H9 (cell line): ENCODE data around the gene AHI1. TPM values are rescaled to one million over a fixed set of nuclear protein-coding genes. Genes with fewer than 3 reads are reported as not detected.

Source experiments
- DNase-seq: peaks from one replicate; pipeline ENCODE4 v3.0.0-alpha.2; 2017
- H2AFZ ChIP-seq: one replicate; pipeline ENCODE4 v1.6.1; 2013; ENCODE audit warnings: mild to moderate bottlenecking, low read length, control low read depth, moderate library complexity
- H2AK5ac ChIP-seq: 2 replicates; pipeline ENCODE4 v1.6.1; 2013; ENCODE audit warnings: low read length, control low read depth, mixed read lengths; ENCODE audit not compliant: insufficient read length
- H2BK120ac ChIP-seq: one replicate; pipeline ENCODE4 v1.6.1; 2013; ENCODE audit warnings: low read depth, mild to moderate bottlenecking, low read length, control low read depth, inconsistent platforms; ENCODE audit not compliant: poor library complexity, severe bottlenecking
- H2BK12ac ChIP-seq: 2 replicates; pipeline ENCODE4 v1.6.1; 2013; ENCODE audit warnings: low read length, control low read depth, mixed read lengths, low read depth; ENCODE audit not compliant: insufficient read length
- H2BK15ac ChIP-seq: 2 replicates; pipeline ENCODE4 v1.6.1; 2013; ENCODE audit warnings: low read depth, low read length, control low read depth
- H2BK20ac ChIP-seq: one replicate; pipeline ENCODE4 v1.6.1; 2013; ENCODE audit warnings: low read depth, mild to moderate bottlenecking, low read length, control low read depth, inconsistent platforms; ENCODE audit not compliant: poor library complexity, severe bottlenecking
- H2BK5ac ChIP-seq: 2 replicates; pipeline ENCODE4 v1.6.1; 2013; ENCODE audit warnings: low read length, control low read depth, mixed read lengths; ENCODE audit not compliant: insufficient read length
- H3K14ac ChIP-seq: 2 replicates; pipeline ENCODE4 v1.6.1; 2013; ENCODE audit warnings: low read length, control low read depth; ENCODE audit not compliant: insufficient read depth
- H3K18ac ChIP-seq: 2 replicates; pipeline ENCODE4 v1.6.1; 2013; ENCODE audit warnings: low read depth, mild to moderate bottlenecking, mixed read lengths, low read length, control low read depth; ENCODE audit not compliant: insufficient read length
- H3K23ac ChIP-seq: 2 replicates; pipeline ENCODE4 v1.6.1; 2013; ENCODE audit warnings: low read length, control low read depth, mixed read lengths, low read depth; ENCODE audit not compliant: insufficient read length
- H3K23me2 ChIP-seq: 2 replicates; pipeline ENCODE4 v1.6.1; 2013; ENCODE audit warnings: low read depth, mild to moderate bottlenecking, mixed read lengths, low read length, control low read depth; ENCODE audit not compliant: insufficient read length, poor library complexity, severe bottlenecking
- H3K27ac ChIP-seq: 2 replicates; pipeline ENCODE4 v1.5.1; 2013; ENCODE audit warnings: low read length, control low read depth, mixed read lengths, low read depth; ENCODE audit not compliant: insufficient read length
- H3K27me3 ChIP-seq: 2 replicates; pipeline ENCODE4 v1.6.1; 2013; ENCODE audit warnings: low read length, control low read depth, inconsistent platforms; ENCODE audit not compliant: insufficient read depth
- H3K4ac ChIP-seq: 2 replicates; pipeline ENCODE4 v1.6.1; 2013; ENCODE audit warnings: low read depth, mild to moderate bottlenecking, control low read depth, inconsistent platforms, low read length, moderate library complexity
- H3K4me1 ChIP-seq: 2 replicates; pipeline ENCODE4 v1.6.1; 2013; ENCODE audit warnings: low read length, control low read depth, inconsistent platforms; ENCODE audit not compliant: insufficient read depth
- H3K4me2 ChIP-seq: 2 replicates; pipeline ENCODE4 v1.6.1; 2013; ENCODE audit warnings: low read length, control low read depth, mixed read lengths; ENCODE audit not compliant: insufficient read length, insufficient read depth
- H3K56ac ChIP-seq: 2 replicates; pipeline ENCODE4 v1.6.1; 2013; ENCODE audit warnings: low read depth, mild to moderate bottlenecking, mixed read lengths, low read length, control low read depth; ENCODE audit not compliant: insufficient read length
- H3K79me1 ChIP-seq: 2 replicates; pipeline ENCODE4 v1.6.1; 2013; ENCODE audit warnings: low read depth, mild to moderate bottlenecking, moderate library complexity, low read length, control low read depth, inconsistent platforms; ENCODE audit not compliant: insufficient read depth, poor library complexity, severe bottlenecking
- H3K79me2 ChIP-seq: 2 replicates; pipeline ENCODE4 v1.6.1; 2013; ENCODE audit warnings: low read length, control low read depth, inconsistent platforms; ENCODE audit not compliant: insufficient read depth
- H3K9ac ChIP-seq: 2 replicates; pipeline ENCODE4 v1.6.1; 2013; ENCODE audit warnings: low read length, control low read depth, mixed read lengths; ENCODE audit not compliant: insufficient read length; ENCODE audit errors: extremely low read depth
- H3K9me3 ChIP-seq: one replicate; pipeline ENCODE4 v1.6.1; 2013; ENCODE audit warnings: low read depth, low read length, inconsistent platforms; ENCODE audit not compliant: control insufficient read depth
- H3T11ph ChIP-seq: one replicate; pipeline ENCODE4 v1.6.1; 2013; ENCODE audit warnings: mild to moderate bottlenecking, low read length, control low read depth, inconsistent platforms
- H4K20me1 ChIP-seq: one replicate; pipeline ENCODE4 v1.6.1; 2013; ENCODE audit not compliant: control insufficient read depth, insufficient read length, insufficient read depth
- H4K5ac ChIP-seq: 2 replicates; pipeline ENCODE4 v1.6.1; 2013; ENCODE audit warnings: low read depth, mild to moderate bottlenecking, mixed read lengths, low read length, control low read depth; ENCODE audit not compliant: insufficient read length
- H4K8ac ChIP-seq: replicated peaks from 2 replicates; pipeline ENCODE4 v1.6.1; 2013; ENCODE audit warnings: low read length, control low read depth, mixed read lengths, low read depth; ENCODE audit not compliant: insufficient read length
- H4K91ac ChIP-seq: 2 replicates; pipeline ENCODE4 v1.6.1; 2013; ENCODE audit warnings: low read depth, mild to moderate bottlenecking, moderate library complexity, mixed read lengths, low read length, control low read depth; ENCODE audit not compliant: insufficient read length
- H3K27ac Mint-ChIP-seq, 3 experiments: 2 replicates in 2 of 3; 3 replicates in 1 of 3; pipeline ENCODE4 v1.8.0; 2020 to 2021; ENCODE audit warnings: mixed read lengths in 3 of 3, mild to moderate bottlenecking in 1 of 3, moderate library complexity in 1 of 3
- H3K27me3 Mint-ChIP-seq: 2 replicates; pipeline ENCODE4 v1.8.0; 2021; ENCODE audit warnings: low read depth, mild to moderate bottlenecking, moderate library complexity, mixed read lengths
- H3K36me3 Mint-ChIP-seq, 3 experiments: 2 replicates in 2 of 3; 3 replicates in 1 of 3; pipeline ENCODE4 v1.8.0; 2020 to 2021; ENCODE audit warnings: low read depth in 3 of 3, mixed read lengths in 3 of 3; ENCODE audit not compliant: insufficient read depth in 1 of 3
- H3K4me1 Mint-ChIP-seq, 2 experiments: 2 replicates each; pipeline ENCODE4 v1.8.0; 2020; ENCODE audit warnings: mixed read lengths in 2 of 2
- H3K4me3 Mint-ChIP-seq, 2 experiments: 2 replicates in 1 of 2; 3 replicates in 1 of 2; pipeline ENCODE4 v1.8.0; 2020 to 2021; ENCODE audit warnings: mild to moderate bottlenecking in 2 of 2, mixed read lengths in 2 of 2, moderate library complexity in 1 of 2
- H3K9me3 Mint-ChIP-seq, 2 experiments: 2 replicates in 1 of 2; 3 replicates in 1 of 2; pipeline ENCODE4 v1.8.0; 2020; ENCODE audit warnings: mild to moderate bottlenecking in 2 of 2, mixed read lengths in 2 of 2, moderate library complexity in 1 of 2
- WGBS: extraction: QIAGEN DNeasy Blood & Tissue Kit; methylation state at CpG from one replicate; pipeline ENCODE4 v1.1.7; 2013; ENCODE audit warnings: missing lambda C conversion rate, low lambda C conversion rate, mixed read lengths; ENCODE audit not compliant: insufficient read length; ENCODE audit errors: extremely low coverage; 5-methylcytosine and 5-hydroxymethylcytosine counted together
- total RNA-seq: library from RNA; stranded (reverse); gene quantifications from 2 replicates; pipeline ENCODE4 v1.2.1, GENCODE V29; 2021
- TF ChIP-seq, protein P1 (sequence below): fragments of 200-600 bp; sonication (generic); conservative IDR thresholded peaks from 3 replicates; pipeline ENCODE4 v1.8.0; 2021; ENCODE audit warnings: antibody characterized with exemption, mild to moderate bottlenecking

Gene AHI1
- total RNA-seq, 1 experiment from 2014 or later, result 9.9 TPM

DNA sequence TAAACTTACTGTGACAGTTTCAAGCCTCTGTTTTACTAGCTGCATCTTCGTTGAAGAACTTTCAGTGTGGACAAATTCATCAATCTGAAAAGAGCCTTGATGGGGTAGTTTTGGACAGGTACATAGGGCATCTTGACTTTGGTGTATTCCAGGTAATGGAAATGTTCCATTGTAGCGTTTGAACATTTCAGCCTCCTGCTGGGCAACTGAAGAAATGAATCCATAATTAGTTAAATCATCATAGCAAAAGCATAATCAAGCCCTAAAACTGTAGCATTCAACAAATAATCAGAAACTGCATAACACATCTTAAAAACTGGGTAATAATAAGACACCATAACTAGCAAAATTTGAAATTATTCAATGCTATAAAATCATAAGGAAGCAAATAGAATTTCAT is 86.2 kb downstream of the AHI1 start:
- WGBS, result no CpG with 5 or more reads among the region's 2 CpGs
- H3T11ph ChIP-seq, result no peak overlapping the region
- H3K27me3 Mint-ChIP-seq, result no peaks in the 10 kb centered on the region
- DNase-seq, result no peak
- no peaks in the 10 kb centered on the region for H3K9me3 Mint-ChIP-seq
- H3K4me3 Mint-ChIP-seq, result no peak overlapping the region
- H4K5ac ChIP-seq, result no peak overlapping the region
- no peak overlapping the region for H2AK5ac ChIP-seq
- no peak overlapping the region for H2BK15ac ChIP-seq
- H3K14ac ChIP-seq, result no peak overlapping the region
- H3K9ac ChIP-seq, result no peak overlapping the region
- TF ChIP-seq, protein P1, sequence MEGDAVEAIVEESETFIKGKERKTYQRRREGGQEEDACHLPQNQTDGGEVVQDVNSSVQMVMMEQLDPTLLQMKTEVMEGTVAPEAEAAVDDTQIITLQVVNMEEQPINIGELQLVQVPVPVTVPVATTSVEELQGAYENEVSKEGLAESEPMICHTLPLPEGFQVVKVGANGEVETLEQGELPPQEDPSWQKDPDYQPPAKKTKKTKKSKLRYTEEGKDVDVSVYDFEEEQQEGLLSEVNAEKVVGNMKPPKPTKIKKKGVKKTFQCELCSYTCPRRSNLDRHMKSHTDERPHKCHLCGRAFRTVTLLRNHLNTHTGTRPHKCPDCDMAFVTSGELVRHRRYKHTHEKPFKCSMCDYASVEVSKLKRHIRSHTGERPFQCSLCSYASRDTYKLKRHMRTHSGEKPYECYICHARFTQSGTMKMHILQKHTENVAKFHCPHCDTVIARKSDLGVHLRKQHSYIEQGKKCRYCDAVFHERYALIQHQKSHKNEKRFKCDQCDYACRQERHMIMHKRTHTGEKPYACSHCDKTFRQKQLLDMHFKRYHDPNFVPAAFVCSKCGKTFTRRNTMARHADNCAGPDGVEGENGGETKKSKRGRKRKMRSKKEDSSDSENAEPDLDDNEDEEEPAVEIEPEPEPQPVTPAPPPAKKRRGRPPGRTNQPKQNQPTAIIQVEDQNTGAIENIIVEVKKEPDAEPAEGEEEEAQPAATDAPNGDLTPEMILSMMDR, result 0 out of 3 replicates have a peak, but pooled peaks have one; percentile 18
- no peaks in the 10 kb centered on the region for H3K4me1 ChIP-seq
- no peak overlapping the region for H2BK12ac ChIP-seq
- no peak overlapping the region for H3K27ac Mint-ChIP-seq
- H3K56ac ChIP-seq, result no peak overlapping the region
- no peak overlapping the region for H2BK120ac ChIP-seq
- no peaks in the 10 kb centered on the region for H3K23me2 ChIP-seq
- no peak overlapping the region for H3K4me2 ChIP-seq
- no peaks in the 10 kb centered on the region for H3K9me3 ChIP-seq
- H3K4ac ChIP-seq, result no peak overlapping the region
- no peaks in the 10 kb centered on the region for H3K79me2 ChIP-seq
- no peaks in the 10 kb centered on the region for H3K79me1 ChIP-seq
- H4K20me1 ChIP-seq, result no peaks in the 10 kb centered on the region
- H3K27ac ChIP-seq, result no peak overlapping the region
- no peaks in the 10 kb centered on the region for H3K4me1 Mint-ChIP-seq
- H2AFZ ChIP-seq, result no peak overlapping the region
- H4K91ac ChIP-seq, result no peak overlapping the region
- H4K8ac ChIP-seq, result no peak overlapping the region
- no peak overlapping the region for H3K18ac ChIP-seq
- no peaks in the 10 kb centered on the region for H3K36me3 Mint-ChIP-seq
- no peak overlapping the region for H2BK20ac ChIP-seq
- H3K23ac ChIP-seq, result no peak overlapping the region
- no peak overlapping the region for H2BK5ac ChIP-seq
- no peaks in the 10 kb centered on the region for H3K27me3 ChIP-seq
